ENCODE results near the gene RFTN1.

The RFTN1 gene

DNA sequence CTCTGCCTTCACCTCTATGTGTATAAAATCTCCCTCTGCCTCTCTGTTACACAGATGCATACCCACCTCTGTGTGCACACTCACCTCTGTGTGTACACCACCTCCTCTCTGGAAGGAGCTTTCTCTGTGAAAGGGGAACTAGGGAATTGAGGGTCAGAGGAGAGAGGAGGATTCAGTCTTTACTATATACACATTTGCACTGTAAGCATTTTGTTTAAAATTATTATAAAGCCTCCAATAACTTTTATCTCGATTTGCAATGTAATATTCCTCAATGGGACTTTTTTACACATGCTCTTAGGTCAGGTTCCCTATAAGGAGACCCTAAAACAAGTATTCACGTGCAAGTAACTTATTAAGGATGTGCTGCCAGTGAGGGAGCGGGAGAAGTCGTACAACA is 166.0 kb downstream of the RFTN1 start:
- DNase-seq: no peak

- no peak for DNase-seq
Measured at GRCh38 chr3:16346413-16347081, 167.0 kb downstream of the RFTN1 start.

GRCh38 chr3:16343101-16343500 is 170.4 kb downstream of the RFTN1 start:
- no peak for DNase-seq

DNA sequence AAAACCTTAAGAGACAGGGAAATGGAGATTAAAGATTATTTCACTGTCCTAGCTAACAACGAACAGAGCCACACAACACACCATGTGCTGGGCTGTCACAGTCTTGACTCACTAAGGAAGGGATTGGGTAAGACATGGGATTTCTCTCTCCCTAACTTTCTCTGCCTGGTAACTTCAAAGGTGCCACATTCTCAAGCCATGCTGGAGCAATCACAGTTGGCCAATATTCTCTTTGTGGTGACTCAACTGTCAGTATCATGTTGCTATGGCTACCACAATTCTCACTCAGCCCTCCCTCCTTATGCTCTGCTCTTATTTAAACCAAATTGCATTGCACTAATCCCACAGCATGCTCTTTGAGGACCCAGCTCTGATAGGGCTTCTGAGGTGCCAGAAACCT is 174.5 kb downstream of the RFTN1 start:
- DNase-seq: peak; percentile 97

DNA sequence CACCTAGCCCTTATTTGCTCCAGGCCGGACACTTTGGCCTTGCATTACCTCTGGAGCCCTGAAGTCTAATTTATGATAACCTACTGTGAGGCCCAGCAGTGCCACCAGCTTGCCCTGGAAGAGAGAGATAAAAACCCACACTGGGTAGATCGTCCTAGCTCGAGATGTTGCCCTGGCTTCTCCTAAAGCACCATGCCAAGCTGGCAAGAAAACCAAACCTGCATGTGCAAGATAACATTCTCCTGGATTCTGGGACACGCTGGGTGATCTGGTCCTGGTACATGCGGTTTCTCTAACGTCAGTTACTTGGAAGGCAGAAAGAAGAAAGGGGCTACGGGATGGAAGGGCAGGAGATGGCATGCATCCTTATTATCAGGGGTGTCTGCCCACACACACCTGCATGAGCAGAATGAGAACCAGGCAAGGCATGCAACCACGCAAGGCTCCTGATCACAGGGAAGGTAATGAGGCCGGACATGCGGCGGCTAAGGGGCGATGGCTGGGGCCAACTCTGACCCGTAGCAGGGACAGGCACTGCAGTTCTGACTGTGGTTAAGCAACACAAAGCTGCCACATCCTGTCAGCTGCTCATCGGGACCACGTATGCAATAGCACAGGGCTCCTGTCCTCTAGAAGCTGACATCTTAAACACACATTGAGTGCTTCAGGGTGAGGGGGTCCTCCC is 175.5 kb downstream of the RFTN1 start:
- no peak for DNase-seq

DNA sequence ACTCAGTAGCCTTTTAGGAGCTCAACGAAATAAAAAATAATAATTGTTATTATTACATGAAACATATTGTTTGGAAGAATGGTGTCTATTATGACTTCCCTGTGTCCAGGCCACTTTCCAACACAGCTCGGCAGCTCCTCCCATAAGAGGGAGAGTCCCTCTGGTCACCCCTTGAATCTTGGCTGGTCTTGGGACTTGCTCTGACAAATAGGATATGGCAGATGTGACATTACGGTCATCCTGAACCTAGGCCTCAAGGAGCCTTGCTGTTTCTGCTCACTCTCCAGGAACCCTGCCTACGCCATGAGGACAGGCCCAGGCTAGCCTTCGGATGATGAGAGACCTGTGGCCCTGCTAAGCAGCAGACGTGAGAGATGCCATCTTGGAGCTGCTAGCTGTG is 176.7 kb downstream of the RFTN1 start:
- no peak for DNase-seq

- no peak for DNase-seq
Measured at GRCh38 chr3:16335772-16336645, 177.5 kb downstream of the RFTN1 start.

GRCh38 chr3:16335333-16335732 is 178.2 kb downstream of the RFTN1 start:
- no peak for DNase-seq

DNA sequence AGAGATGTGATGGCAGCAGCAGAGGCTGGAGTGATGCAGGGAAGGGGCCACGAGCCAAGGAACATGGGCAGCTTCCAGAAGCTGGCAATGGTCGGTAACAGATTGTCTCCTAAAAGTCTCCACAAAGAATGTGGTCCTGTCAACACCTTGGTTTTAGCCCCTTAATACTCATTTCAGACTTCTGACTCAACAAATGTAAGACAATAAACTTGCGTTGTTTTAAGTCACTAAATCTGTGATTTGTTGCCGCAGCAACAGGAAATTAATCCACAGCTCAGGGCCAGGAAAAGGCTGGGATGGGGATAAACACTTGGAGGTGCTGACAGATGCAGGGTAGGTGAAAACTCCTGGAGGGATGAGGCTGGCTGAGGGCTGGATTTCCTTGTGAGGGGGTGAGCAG is 178.6 kb downstream of the RFTN1 start:
- DNase-seq: peak; percentile 94

- DNase-seq: peak; percentile 82
Measured at GRCh38 chr3:16332904-16333426, 180.5 kb downstream of the RFTN1 start.

GRCh38 chr3:16331319-16331883 is 182.1 kb downstream of the RFTN1 start:
- no peak for DNase-seq

- no peak for DNase-seq
Measured at GRCh38 chr3:16330351-16330750, 183.1 kb downstream of the RFTN1 start.

GRCh38 chr3:16329826-16330129 is 183.7 kb downstream of the RFTN1 start:
- DNase-seq: no peak

DNA sequence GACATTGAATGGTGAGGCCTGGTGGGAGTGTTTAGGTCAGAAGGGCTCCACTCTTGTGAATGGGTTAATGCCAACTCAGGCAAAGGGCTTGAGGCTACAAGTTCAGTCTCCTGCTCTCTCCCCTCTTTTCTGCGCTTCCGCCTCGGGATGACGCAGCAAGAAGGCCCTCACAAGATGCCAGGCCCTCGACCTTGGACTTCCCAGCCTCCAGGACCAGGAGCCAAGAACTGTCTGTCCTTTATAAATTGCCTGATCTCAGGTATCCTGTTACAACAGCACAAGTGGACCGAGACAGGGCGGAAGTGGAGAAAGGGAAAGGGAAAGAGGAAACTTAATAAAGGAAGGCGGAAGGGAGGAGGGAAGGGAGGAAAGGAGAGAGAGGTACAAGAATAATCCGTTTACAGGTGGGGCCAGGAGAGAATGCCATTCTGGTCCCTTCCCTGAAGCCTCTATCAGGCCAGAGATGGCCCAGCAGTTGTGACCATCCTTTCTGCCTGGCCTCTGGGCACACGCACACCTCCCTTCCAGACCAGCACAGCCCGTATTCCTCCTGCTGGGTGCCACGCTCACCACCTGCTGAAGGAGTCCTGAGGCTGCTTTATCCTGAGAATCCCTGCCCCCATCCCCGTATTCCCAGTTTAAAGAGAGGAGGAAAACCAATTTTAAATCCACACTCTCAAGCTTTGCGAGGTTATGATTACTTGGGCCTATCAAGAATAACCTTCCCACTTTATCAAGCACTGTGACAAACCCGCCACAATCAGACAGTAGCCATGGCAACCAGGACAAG is 184.3 kb downstream of the RFTN1 start:
- DNase-seq: no peak

GRCh38 chr3:16328124-16328523 is 185.4 kb downstream of the RFTN1 start:
- no peak for DNase-seq

DNA sequence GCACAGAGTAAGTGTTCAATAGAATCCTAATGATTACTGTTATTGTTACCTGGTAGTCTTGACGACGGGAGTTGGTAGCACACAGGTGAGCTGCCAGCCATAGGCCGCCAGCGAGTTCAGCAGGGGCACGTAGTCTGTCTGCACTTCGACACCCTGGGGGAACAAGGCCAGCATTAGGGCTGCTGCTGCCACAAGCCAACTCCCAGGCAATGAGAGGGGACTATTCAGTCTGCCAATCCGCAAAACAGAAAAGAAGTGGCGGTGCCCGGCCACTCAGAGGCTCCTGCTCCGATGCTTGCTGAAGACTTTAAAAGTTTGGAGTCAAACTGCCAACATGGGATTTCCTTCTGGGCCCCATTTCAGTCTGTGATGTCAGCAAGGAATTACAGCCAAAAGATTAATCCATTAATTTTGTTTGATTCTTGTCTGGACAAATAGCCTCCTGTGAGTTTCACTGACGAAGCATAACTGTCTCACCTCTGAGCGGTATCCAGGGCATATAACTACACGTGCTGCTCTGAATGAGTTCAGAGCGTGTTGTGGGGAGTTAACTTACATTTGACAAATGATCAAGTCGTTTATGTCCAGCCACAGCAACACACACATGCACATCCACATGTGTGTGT is 186.7 kb downstream of the RFTN1 start:
- no peak for DNase-seq

DNA sequence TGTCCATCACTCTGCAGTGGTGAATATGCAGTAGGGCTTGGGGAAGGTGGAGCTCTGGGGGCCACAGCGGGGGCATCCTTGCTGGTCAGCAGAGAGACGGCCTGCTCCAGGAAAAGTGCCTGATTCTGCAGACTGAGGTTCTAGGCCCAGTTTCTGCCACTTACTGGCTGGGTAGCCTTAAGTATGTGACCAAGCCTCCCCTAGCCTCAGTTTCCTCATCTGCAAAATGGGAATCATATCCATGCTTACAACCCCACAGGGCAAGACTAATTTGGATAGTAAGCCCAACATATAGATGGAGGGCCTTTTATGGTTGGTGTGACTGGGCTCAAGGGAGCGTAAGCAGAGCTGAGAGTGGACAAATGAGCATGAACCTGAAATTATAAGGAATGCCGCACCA is 187.6 kb downstream of the RFTN1 start:
- DNase-seq: no peak

- DNase-seq: no peak
Measured at GRCh38 chr3:16323737-16324136, 189.8 kb downstream of the RFTN1 start.

DNA sequence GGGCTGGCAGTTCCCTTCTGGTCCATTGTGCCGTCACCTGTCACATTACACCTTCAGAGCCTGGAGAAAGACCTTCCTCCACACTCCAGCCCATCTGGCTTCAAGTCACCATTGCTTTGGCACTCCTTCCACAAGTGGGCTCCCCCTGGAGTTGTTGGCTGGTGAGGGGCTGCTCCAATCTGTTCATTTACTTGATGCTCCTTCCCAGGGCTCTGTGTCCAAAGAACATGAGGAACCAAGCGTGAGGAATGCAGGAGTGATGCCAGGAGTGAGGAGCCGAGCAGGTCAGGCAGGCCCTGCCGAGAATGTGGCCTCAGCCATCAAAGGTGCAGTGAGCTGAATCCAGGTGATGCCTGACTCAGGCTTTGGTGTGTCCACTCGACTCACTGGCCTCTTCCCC is 191.3 kb downstream of the RFTN1 start:
- no peak for DNase-seq

DNA sequence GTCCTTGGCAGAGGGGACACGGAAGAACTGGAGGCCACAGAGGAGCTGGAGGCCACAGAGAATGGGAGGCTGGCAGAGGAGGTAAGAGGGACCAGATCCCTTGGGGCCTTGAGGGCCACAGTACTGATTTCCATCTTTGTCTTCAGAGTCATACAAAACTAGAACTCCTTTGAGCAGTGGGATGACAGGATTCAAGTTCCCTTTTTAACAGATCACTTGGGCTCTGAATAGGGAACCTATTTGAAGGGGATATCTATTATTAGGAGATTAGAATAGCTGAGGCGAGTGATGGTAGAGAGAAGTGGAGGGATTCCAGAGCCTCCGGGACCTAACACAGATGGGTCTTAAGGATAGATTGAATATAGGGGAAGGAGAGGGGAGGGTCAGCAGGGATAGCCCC is 192.8 kb downstream of the RFTN1 start:
- no peak for DNase-seq

DNA sequence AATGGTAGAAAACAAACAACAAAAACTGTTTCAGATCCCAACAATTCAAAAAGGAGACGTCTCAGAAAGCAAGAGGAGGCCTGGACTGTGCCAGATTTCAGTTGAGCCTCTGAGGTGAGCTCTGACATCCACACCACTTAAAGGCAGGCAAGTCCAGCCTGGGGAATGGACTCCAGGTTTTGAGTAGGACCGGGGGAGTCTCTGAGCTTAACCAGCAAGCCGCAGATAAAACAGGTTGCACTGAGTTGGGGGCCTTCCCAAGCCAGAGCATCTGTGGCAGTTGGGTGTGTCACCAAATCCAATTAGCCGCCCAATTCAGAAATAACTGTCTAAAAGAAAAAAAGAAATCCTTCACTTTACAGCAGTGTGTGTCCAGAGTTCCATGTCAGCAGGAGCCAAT is 193.8 kb downstream of the RFTN1 start:
- no peak for DNase-seq

DNA sequence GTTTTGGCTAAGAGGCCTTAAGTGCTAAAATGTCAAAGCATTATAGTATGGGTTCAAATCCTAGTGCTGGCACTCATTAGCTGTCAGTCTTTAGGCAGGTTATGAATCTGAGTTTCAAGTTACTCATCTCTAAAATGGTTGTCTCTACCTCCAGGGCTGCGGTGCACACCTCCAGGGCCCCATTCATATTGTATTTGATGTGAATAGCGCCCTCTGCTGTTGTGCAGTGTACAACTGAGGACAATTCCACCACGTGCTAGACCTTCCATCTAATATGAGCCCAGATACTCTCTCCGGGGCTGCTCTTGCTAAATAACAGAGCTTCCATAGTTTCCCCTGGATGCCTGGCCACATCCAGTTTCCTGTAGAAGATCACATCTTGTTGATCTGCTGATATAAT is 194.2 kb downstream of the RFTN1 start:
- no peak for DNase-seq

All from fibroblast of skin of right quadriceps (primary cell).